ENCODE results near the gene WNT10A.
"Not testable (repeated sequence)": the region's sequence is repeated elsewhere in the genome, so short reads cannot be mapped to it uniquely, and the experiment has no call there.

The WNT10A gene

DNA sequence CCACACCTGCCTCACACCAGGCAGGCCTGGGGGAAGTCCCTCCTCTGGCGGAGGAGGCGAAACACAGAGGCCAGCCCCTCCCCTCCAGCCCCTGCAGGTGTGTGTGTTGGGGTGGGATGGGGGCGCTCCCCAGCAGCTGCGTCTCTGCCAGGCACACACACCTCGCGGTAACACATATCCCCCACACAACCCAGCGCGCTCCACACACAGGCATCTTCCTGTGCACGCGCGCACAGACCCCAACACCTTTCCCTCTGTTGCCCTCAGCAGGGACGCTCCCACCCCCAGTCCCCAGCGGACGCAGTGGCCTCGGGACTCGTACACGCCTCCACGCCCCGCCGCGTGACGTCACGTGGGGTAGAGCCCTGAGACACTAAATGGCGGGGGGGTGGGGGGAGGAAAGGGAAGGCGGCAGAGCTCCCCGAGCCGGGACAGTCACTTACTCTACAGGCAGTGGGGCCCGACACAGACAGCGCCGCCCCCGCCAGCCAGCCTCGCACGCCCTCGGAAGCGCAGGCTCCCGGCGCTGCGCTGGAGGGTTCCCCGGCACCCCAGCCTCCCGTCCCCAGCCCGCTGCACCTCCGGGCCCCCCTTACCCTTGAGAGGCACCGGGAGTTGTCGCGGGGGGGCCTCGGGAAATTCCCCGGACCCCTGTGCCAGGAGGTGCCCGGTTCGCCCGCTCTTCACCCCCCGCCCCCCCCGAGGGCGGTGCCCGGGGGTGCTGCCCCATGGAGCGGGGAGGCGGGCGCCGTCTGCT is at the start of gene WNT10A:
TSS of gene WNT10A (plus strand) at position 751 of the 757 bp plus-strand sequence. CDS start 144 bp downstream, outside the sequence.
- DNase-seq, result peak; percentile 97

DNA sequence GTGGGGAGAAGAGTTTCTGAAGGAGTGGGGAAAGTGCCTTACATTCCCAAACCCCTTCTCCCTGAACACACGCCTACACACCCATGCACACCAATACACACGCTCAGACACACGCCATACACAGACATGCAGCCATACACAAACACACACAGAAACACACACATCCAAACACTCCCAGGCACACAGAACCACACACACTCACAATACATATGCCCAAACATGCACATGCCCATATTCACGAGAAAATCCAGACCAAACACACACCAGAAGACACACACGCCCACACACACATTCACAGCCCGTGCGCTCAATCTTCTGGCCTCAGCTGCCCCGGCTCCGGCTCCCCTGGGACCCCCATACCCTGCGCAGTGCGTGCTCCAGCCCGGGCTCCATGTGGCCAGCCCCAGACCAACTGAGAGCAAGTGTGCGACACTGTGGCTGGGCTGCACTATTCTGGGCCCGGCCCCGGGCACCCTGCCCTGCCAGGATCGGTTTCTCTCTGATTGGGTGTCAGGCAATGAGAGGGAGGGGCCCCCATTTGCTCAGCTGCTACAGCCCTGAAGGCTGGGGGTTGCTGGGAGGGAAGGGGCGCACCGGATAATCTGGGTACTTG is 49.2 kb upstream of the WNT10A start, which contains the start of gene PRKAG3:
TSS of gene PRKAG3 (minus strand) at position 426 of the 613 bp plus-strand sequence.
- DNase-seq, result no peak

- no peak for DNase-seq
Observed at GRCh38 chr2:218832081-218832480, 48.6 kb upstream of the WNT10A start.

GRCh38 chr2:218832520-218832919 is 48.1 kb upstream of the WNT10A start:
- DNase-seq, result no peak

DNA sequence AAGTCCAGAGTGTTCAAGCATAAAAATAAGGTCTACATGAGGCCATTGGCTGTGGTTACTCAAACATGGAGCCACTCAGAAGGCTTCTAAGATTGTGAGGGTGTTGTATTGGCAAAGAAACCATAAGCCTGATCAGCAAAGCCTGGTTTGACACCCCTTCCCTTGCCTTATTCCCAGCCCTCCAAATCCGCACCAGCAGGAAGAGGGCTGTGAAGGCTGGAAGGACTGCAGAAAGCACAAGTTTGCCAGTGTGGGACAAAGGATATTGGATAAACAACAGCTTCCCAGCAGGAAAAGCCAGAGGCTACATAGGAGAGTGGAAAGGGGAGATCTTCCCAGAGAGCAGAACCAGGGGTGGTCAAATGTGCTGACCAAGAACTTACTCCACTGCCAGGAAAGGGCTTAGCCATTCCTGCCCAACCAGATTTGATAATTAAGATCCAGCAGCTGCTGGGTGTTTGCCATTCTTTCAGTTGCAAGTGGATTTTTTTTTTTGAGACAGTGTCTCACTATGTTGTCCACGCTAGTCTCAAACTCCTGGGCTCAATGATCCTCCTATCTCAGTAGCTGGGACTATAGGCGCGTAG is 47.5 kb upstream of the WNT10A start:
- DNase-seq, result no peak

DNA sequence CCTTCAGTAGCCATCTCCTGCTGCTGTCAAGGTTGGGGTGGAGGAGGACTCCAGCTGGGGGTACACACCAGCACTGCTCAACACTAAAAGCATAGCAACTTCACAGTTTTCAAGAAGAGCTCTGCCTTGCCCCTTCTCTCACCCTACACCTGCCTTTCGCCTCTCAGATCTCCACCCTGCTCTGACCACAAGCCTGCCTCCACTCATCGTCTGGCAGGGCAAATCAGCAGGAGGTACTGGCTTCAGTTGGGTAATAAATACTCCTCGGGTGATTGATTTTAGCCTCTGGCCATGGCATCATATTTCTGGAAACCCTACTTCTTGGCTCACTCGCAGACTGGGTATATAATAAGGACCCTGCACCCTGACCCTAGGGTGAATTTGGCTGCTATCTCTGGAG is 46.0 kb upstream of the WNT10A start:
- no peak for DNase-seq

GRCh38 chr2:218837495-218837894 is 43.2 kb upstream of the WNT10A start:
- no peak for DNase-seq

- no peak for DNase-seq
Observed at GRCh38 chr2:218839430-218839829, 41.2 kb upstream of the WNT10A start.

GRCh38 chr2:218839888-218840287 is 40.8 kb upstream of the WNT10A start:
- no peak for DNase-seq

- DNase-seq, result not testable (repeated sequence)
Observed at GRCh38 chr2:218844334-218844733, 36.3 kb upstream of the WNT10A start.

DNA sequence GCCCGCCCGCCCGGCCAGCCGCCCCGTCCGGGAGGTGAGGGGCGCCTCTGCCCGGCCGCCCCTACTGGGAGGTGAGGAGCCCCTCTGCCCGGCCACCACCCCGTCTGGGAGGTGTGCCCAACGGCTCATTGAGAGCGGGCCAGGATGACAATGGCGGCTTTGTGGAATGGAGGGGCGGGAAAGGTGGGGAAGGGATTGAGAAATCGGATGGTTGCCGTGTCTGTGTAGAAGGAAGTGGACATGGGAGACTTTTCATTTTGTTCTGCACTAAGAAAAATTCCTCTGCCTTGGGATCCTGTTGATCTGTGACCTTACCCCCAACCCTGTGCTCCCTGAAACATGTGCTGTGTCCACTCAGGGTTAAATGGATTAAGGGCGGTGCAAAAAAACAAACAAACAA is 33.7 kb upstream of the WNT10A start:
- not testable (repeated sequence) for DNase-seq

GRCh38 chr2:218849721-218850120 is 30.9 kb upstream of the WNT10A start:
- DNase-seq, result no peak

GRCh38 chr2:218850796-218851195 is 29.9 kb upstream of the WNT10A start:
- DNase-seq, result no peak

DNA sequence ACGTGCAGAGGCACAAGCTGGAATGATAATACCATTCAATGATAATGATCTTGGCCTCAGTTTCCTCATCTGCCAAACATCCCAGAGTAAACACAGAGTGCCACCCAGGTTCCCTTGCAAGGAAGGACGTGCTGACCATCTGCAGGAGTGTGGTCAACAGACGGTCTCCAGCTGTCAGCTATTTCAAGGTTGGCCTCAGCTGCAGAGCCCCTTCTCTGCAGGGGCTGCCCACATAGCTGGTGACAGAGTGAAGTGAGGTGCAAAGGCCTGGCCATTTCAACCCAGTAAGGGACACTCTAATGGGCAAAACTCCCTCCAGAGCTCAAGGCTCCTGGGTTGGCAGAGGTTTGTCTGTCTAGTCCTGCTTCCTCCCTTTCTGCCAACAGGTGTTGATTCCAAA is 29.4 kb upstream of the WNT10A start:
- DNase-seq, result no peak

DNA sequence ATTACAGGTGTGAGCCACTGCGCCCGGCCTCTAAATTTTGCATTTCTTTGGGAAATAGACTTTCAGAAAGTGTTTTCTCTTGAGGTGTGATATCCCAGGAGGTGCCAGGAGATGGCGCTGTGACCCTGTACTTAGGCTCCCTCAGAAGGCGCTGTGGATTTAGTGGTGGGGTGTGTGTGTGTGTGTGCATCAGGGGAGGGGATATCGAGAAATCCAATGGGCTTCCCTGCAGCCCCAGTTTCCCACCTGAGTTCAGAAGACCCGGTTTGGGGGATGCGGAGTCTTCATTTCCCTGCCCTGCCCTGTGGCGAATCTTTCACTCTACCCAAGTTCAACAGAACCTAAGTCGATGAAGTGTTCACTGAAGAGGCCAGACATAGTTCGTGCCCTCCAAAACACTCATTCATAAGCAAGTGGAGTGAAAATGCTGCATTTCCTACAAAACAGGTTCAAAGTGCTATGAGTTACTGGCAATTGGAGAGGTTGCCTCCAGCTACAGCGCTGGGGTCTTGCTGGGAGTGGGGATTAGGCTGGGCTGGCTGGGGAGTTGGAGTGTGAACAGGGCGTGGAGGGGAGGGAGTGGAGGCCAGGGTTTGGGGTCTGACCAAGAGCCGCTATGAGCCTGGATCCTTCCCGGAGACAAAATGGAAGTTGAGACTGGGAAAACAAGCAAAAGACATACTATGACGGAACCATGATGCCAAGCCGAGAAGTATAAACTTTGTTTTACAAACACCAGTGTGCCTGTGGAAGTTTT is 27.6 kb upstream of the WNT10A start:
- peak; percentile 78 for DNase-seq

- no peak for DNase-seq
Observed at GRCh38 chr2:218853766-218854165, 26.9 kb upstream of the WNT10A start.

GRCh38 chr2:218854860-218855259 is 25.8 kb upstream of the WNT10A start:
- DNase-seq, result no peak

DNA sequence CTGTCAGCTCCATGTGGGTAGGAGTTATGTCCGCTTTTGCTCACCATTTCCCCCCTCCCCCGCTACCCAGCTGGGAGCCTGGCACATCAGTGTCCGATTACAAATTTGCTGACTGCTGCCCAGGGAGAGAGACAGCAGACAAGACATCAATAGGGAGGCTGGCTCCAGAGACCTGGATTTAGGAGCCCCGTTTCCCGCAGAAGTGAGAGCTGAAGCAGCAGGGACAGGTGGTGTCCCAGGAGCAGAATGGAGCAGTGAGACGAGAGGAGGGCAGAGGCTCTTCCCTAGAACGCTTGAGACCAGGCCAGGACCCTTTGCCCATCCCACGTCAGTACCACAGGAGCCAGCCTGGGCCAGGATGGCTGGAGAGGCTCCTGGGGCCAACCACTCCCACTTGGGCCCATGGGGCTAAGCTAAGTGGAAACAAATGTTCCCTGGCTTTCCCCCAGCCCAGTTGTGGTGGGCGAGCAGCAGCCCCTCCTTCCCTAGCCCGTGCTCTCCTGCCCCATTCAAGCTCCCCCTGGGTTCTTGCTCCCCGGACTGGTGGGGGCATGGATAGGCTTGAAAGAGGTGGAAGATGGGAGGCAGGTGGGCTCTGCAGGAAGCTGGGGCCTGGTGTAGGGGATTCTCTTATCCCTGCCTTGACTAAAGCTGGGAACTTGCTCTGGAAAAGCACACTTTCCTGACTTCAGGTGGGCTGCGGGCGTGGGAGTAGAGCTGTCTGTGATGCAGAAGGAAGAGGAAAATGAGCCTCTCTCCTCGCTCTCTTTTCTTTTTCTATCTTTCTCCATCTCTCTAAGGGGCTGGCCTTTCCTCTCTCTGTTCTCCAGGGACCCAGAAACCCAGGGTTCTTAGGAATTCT is 25.1 kb upstream of the WNT10A start:
- no peak for DNase-seq

DNA sequence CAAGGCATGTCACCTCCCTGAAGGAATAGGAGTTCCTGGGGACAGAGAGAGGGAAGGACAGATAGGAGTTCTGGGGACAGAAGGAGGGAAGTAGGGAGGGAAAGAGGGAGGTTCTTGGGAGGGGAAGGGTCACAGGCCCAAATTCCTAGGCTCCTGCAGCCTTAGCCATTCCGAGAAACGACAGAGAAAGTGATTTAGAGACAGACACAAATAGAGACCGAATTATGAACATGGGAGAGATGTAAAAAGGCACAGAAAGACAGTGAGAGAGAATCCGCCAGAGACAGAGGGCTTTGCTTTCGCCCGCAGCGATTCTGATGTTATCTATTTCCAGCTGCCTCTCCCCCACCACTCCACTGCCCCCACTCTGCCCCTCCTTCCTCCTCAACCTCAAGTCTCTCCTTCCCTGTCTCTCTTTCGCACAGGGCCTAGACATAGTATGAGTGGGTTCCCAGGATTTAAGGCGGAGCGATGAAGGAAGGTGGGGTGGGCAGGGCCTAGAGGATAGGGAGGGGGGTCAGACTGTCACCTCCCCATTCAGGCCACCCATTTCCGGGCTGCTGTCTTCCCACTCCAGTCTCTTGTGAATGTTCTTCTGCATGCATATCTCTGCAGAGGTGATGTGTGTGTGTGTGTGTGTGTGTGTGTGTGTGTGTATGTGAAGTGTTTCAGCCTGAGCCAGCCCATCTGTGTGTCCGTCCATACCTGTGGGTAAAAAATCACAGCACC is 24.3 kb upstream of the WNT10A start:
- no peak for DNase-seq

DNA sequence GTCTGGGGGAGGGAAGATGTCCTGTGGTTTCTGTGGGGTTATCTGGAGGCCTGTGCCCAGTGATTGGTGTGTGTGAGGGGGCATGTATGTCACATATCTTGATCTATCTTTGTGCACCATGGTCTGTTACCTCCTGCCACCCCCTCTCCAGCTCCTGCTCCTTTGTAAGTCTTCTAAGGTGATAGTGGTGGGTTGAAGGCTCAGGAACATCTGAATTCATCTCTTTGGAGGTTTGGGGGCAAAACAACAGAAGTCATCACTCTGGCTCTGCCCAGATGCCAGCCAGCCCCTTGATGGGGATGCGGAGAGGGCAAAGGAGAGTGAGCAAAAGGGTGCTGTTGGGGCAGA is 23.8 kb upstream of the WNT10A start:
- DNase-seq, result no peak

- no peak for DNase-seq
Observed at GRCh38 chr2:218857371-218858137, 23.1 kb upstream of the WNT10A start.
